GM21576 (cell line): ENCODE data around the gene CDH15.

Experiments
- ATAC-seq: cut with Tn5 transposase; IDR thresholded peaks from one replicate; pipeline ENCODE4 v1.9.1; 2021; ENCODE audit warnings: mild to moderate bottlenecking, moderate library complexity; ENCODE audit not compliant: unreplicated experiment

The CDH15 gene

GRCh38 chr16:89140401-89140800 is 31.1 kb upstream of the CDH15 start:
- ATAC-seq = no peak

- ATAC-seq = no peak
Measured at GRCh38 chr16:89140981-89141883, 30.3 kb upstream of the CDH15 start.

- ATAC-seq = no peak
Measured at GRCh38 chr16:89141884-89142267, 29.7 kb upstream of the CDH15 start.

- no peak for ATAC-seq
Measured at GRCh38 chr16:89142474-89143195, 28.9 kb upstream of the CDH15 start.

- ATAC-seq = no peak
Measured at GRCh38 chr16:89143201-89143741, 28.3 kb upstream of the CDH15 start.

GRCh38 chr16:89143911-89144675 is 27.5 kb upstream of the CDH15 start:
- ATAC-seq = no peak

GRCh38 chr16:89144681-89145080 is 26.9 kb upstream of the CDH15 start:
- ATAC-seq = no peak

GRCh38 chr16:89145406-89146161 is 26.0 kb upstream of the CDH15 start:
- no peak for ATAC-seq

GRCh38 chr16:89146211-89147005 is 25.1 kb upstream of the CDH15 start:
- ATAC-seq = no peak

- ATAC-seq = no peak
Measured at GRCh38 chr16:89147085-89147817, 24.3 kb upstream of the CDH15 start.

- ATAC-seq = no peak
Measured at GRCh38 chr16:89149386-89149785, 22.2 kb upstream of the CDH15 start.

- ATAC-seq = no peak
Measured at GRCh38 chr16:89150090-89150835, 21.3 kb upstream of the CDH15 start.

- ATAC-seq = no peak
Measured at GRCh38 chr16:89150981-89151380, 20.6 kb upstream of the CDH15 start.

- ATAC-seq = no peak
Measured at GRCh38 chr16:89152831-89153700, 18.5 kb upstream of the CDH15 start.

GRCh38 chr16:89153848-89154271 is 17.7 kb upstream of the CDH15 start:
- no peak for ATAC-seq

- no peak for ATAC-seq
Measured at GRCh38 chr16:89154390-89155183, 17.0 kb upstream of the CDH15 start.
